ENCODE measurements around the gene CACNA2D4.

Gene CACNA2D4

DNA sequence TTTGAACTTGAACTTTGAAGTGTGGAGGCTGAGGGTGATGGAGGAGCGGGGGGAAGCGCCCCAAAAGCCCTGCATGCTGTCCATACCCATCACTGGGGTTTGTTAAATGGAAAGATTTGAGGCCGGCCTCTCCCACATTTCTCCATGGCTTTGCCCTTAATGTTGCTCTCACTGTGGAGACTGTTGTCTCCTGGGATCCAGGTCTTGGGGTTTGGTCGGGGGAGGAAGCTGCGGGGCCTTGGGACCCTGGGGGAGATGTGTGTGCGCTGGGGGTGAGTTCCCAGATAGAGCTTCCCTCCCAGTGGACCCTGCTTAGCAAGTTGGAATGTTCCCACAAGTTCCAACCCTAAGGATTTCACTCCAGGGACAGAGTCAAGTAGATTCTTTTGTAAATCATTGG is 126.0 kb downstream of the CACNA2D4 start:
- Histone ChIP-seq H3K4me3 (ENCODE audit: low read depth in 1 of 2, low read length in 2 of 2) (no peak overlapping the region), H3K4me1 (ENCODE audit: control insufficient read depth in 1 of 2, insufficient read depth in 2 of 2, low read length in 2 of 2) (peaks cover 0 to 8% of the 10 kb centered on the region in 2 donors), H3K27ac (ENCODE audit: low read length) (no peak overlapping the region), H3K9me3 (ENCODE audit: control insufficient read depth in 1 of 2, low read length in 2 of 2) (no peaks in the 10 kb centered on the region), H3K36me3 (ENCODE audit: control insufficient read depth in 1 of 2, insufficient read depth in 2 of 2, low read length in 2 of 2) (peaks cover 0 to 2% of the 10 kb centered on the region in 2 donors), H3K27me3 (ENCODE audit: low read depth, low read length) (no peaks in the 10 kb centered on the region)

- Histone ChIP-seq H3K4me1 (ENCODE audit: control insufficient read depth in 1 of 2, insufficient read depth in 2 of 2, low read length in 2 of 2) (peaks cover 0 to 8% of the 10 kb centered on the region in 2 donors), H3K36me3 (ENCODE audit: control insufficient read depth in 1 of 2, insufficient read depth in 2 of 2, low read length in 2 of 2) (peaks cover under 1 to 12% of the 10 kb centered on the region in 2 donors), H3K27ac (ENCODE audit: low read length) (no peak overlapping the region), H3K27me3 (ENCODE audit: low read depth, low read length) (no peaks in the 10 kb centered on the region), H3K9me3 (ENCODE audit: control insufficient read depth in 1 of 2, low read length in 2 of 2) (no peaks in the 10 kb centered on the region), H3K4me3 (ENCODE audit: low read depth in 1 of 2, low read length in 2 of 2) (no peak overlapping the region)
Measured at GRCh38 chr12:1791104-1791841, 127.2 kb downstream of the CACNA2D4 start.

DNA sequence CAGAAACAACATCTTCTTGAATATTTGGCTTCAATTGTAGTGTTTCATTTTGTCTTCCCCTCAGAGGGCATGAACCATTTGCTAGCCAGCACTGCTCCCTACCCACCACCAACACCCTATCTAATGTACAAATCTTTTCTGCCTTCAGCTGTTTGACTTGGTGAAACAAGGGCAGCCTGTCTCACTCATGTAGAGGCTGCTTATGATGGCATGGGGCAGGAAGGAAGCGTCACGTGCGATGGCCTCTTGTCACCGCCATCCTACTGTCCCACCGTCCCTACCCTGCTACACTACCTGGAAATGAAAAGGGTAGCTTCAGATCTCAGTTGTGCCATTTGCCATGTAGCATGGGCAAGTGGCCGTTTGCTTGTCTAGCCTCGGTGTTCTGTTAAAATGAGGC is 128.0 kb downstream of the CACNA2D4 start:
- peaks cover 0 to 2% of the 10 kb centered on the region in 2 donors for H3K4me1 ChIP-seq (ENCODE audit: control insufficient read depth in 1 of 2, insufficient read depth in 2 of 2, low read length in 2 of 2)
- no peak overlapping the region for H3K27ac ChIP-seq (ENCODE audit: low read length)
- no peaks in the 10 kb centered on the region for H3K9me3 ChIP-seq (ENCODE audit: control insufficient read depth in 1 of 2, low read length in 2 of 2)
- H3K4me3 ChIP-seq (ENCODE audit: low read depth in 1 of 2, low read length in 2 of 2): no peak overlapping the region
- peaks cover 7 to 15% of the 10 kb centered on the region in 2 donors for H3K36me3 ChIP-seq (ENCODE audit: control insufficient read depth in 1 of 2, insufficient read depth in 2 of 2, low read length in 2 of 2)
- no peaks in the 10 kb centered on the region for H3K27me3 ChIP-seq (ENCODE audit: low read depth, low read length)

DNA sequence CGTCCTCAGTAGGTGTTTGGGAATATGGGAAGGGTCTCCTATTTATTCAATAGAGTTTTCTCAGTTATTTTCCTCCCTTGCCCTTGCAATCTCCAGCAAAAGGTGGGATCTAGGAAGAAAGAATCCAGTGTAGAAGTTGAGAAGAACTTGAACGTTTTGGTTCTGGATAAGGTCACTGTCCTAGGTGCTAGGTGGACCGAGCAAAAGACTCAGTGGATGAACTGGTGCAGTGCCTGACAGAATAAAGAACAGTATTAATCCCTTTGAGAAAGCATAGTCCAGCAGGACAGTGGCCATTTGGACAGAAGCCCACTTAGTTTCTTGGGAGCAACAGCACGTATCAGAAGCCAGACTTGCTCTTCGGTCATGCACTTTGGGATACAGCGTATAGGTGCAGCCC is 130.7 kb downstream of the CACNA2D4 start:
- no peaks in the 10 kb centered on the region for H3K27me3 ChIP-seq (ENCODE audit: low read depth, low read length)
- no peaks in the 10 kb centered on the region for H3K4me1 ChIP-seq (ENCODE audit: control insufficient read depth in 1 of 2, insufficient read depth in 2 of 2, low read length in 2 of 2)
- no peaks in the 10 kb centered on the region for H3K9me3 ChIP-seq (ENCODE audit: control insufficient read depth in 1 of 2, low read length in 2 of 2)
- H3K4me3 ChIP-seq (ENCODE audit: low read depth in 1 of 2, low read length in 2 of 2): no peak overlapping the region
- H3K36me3 ChIP-seq (ENCODE audit: control insufficient read depth in 1 of 2, insufficient read depth in 2 of 2, low read length in 2 of 2): peaks cover 18 to 26% of the 10 kb centered on the region in 2 donors
- H3K27ac ChIP-seq (ENCODE audit: low read length): no peak overlapping the region

DNA sequence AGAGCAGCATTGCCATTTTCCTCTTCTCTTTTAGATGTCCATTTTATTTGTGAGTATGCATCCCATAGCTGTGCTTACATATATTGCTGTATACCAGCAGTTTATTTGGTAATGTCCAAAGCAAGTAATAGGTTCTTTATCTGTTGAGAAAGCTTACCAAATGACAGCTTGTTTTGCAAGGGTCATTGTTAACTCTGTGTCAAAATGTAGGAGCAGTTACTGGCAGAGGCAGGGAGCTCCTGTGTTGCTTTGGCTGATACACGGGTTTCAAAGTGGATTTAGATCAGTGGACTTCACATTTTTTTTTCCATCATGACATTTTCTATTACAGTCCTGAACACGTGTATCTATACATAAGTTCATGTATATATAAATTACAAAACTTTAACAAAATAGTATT is 136.2 kb downstream of the CACNA2D4 start:
- Histone ChIP-seq H3K27ac (ENCODE audit: low read length) (no peak overlapping the region), H3K4me1 (ENCODE audit: control insufficient read depth in 1 of 2, insufficient read depth in 2 of 2, low read length in 2 of 2) (peaks cover 3 to 13% of the 10 kb centered on the region in 2 donors), H3K36me3 (ENCODE audit: control insufficient read depth in 1 of 2, insufficient read depth in 2 of 2, low read length in 2 of 2) (peaks cover 18 to 32% of the 10 kb centered on the region in 2 donors), H3K27me3 (ENCODE audit: low read depth, low read length) (no peaks in the 10 kb centered on the region), H3K4me3 (ENCODE audit: low read depth in 1 of 2, low read length in 2 of 2) (no peak overlapping the region), H3K9me3 (ENCODE audit: control insufficient read depth in 1 of 2, low read length in 2 of 2) (no peaks in the 10 kb centered on the region)

- Histone ChIP-seq H3K9me3 (ENCODE audit: control insufficient read depth in 1 of 2, low read length in 2 of 2) (no peaks in the 10 kb centered on the region), H3K4me1 (ENCODE audit: control insufficient read depth in 1 of 2, insufficient read depth in 2 of 2, low read length in 2 of 2) (peaks cover 3 to 13% of the 10 kb centered on the region in 2 donors), H3K27ac (ENCODE audit: low read length) (no peak overlapping the region), H3K27me3 (ENCODE audit: low read depth, low read length) (no peaks in the 10 kb centered on the region), H3K36me3 (ENCODE audit: control insufficient read depth in 1 of 2, insufficient read depth in 2 of 2, low read length in 2 of 2) (peaks cover 18 to 29% of the 10 kb centered on the region in 2 donors), H3K4me3 (ENCODE audit: low read depth in 1 of 2, low read length in 2 of 2) (no peak overlapping the region)
Measured at GRCh38 chr12:1781772-1782171, 136.7 kb downstream of the CACNA2D4 start.

- Histone ChIP-seq H3K4me3 (ENCODE audit: low read depth in 1 of 2, low read length in 2 of 2) (no peak overlapping the region), H3K9me3 (ENCODE audit: control insufficient read depth in 1 of 2, low read length in 2 of 2) (no peaks in the 10 kb centered on the region), H3K36me3 (ENCODE audit: control insufficient read depth in 1 of 2, insufficient read depth in 2 of 2, low read length in 2 of 2) (peaks cover 11 to 21% of the 10 kb centered on the region in 2 donors), H3K4me1 (ENCODE audit: control insufficient read depth in 1 of 2, insufficient read depth in 2 of 2, low read length in 2 of 2) (peaks cover 6 to 13% of the 10 kb centered on the region in 2 donors), H3K27me3 (ENCODE audit: low read depth, low read length) (no peaks in the 10 kb centered on the region), H3K27ac (ENCODE audit: low read length) (no peak overlapping the region)
Measured at GRCh38 chr12:1779783-1780182, 138.7 kb downstream of the CACNA2D4 start.

- no peak overlapping the region for H3K4me3 ChIP-seq (ENCODE audit: low read depth in 1 of 2, low read length in 2 of 2)
- H3K27ac ChIP-seq (ENCODE audit: low read length): no peak overlapping the region
- H3K27me3 ChIP-seq (ENCODE audit: low read depth, low read length): no peaks in the 10 kb centered on the region
- H3K9me3 ChIP-seq (ENCODE audit: control insufficient read depth in 1 of 2, low read length in 2 of 2): no peaks in the 10 kb centered on the region
- H3K36me3 ChIP-seq (ENCODE audit: control insufficient read depth in 1 of 2, insufficient read depth in 2 of 2, low read length in 2 of 2): peaks cover 9 to 15% of the 10 kb centered on the region in 2 donors
- peaks cover 6 to 13% of the 10 kb centered on the region in 2 donors for H3K4me1 ChIP-seq (ENCODE audit: control insufficient read depth in 1 of 2, insufficient read depth in 2 of 2, low read length in 2 of 2)
Measured at GRCh38 chr12:1778911-1779310, 139.5 kb downstream of the CACNA2D4 start.

DNA sequence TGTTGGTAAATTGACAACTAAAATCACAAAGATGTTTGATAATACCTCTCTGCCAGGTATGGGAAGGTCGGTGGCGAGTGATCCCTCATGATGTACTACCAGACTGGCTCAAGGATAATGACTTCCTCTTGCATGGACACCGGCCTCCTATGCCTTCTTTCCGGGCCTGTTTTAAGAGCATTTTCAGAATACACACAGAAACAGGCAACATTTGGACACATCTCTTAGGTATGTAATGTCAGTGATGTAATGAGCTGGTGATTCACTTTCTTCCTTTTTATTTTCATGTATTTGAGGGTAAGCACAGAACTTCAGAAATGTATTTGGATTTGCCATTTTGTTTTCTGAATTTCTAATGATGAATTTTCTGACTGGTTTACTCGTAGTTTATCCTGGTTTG is 140.7 kb downstream of the CACNA2D4 start:
- Histone ChIP-seq H3K4me3 (ENCODE audit: low read depth in 1 of 2, low read length in 2 of 2) (no peak overlapping the region), H3K9me3 (ENCODE audit: control insufficient read depth in 1 of 2, low read length in 2 of 2) (no peaks in the 10 kb centered on the region), H3K27ac (ENCODE audit: low read length) (no peak overlapping the region), H3K27me3 (ENCODE audit: low read depth, low read length) (no peaks in the 10 kb centered on the region), H3K36me3 (ENCODE audit: control insufficient read depth in 1 of 2, insufficient read depth in 2 of 2, low read length in 2 of 2) (peaks cover 5 to 17% of the 10 kb centered on the region in 2 donors), H3K4me1 (ENCODE audit: control insufficient read depth in 1 of 2, insufficient read depth in 2 of 2, low read length in 2 of 2) (peaks cover 6 to 13% of the 10 kb centered on the region in 2 donors)

DNA sequence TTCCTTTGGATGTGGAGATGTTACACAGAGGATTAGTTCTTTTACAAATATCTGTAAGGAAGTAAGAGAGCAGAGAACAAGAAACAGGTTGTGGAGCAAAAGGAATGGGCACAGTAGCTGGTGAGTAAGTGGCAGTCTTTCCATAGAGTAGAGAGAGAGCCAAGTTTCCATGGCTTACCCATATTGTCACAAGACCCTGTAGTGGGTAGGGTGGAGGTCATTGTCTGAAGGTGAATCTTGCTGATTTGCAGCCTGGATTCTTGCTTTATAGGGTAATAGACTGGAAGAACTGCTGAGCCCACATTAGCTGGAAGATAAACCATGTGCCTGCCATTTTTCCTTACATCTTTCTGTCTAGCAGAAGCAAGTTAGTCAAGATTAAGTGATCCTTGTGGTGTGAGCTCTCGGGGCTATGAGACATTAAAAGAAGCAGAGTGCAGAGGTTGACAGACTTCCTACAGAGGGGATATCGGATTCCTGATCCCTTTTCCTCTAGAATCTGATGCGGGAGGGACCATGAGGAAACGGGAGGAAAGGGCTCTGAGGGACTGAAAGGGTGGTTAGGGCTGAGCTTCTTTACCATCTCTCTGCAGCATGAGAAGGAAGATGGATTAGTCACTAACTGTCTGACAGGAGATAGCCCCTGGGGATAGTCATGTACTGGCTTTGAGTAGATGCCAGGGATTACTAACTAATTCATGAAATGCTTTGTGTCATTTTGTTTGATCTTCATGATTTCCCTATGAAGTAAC is 142.1 kb downstream of the CACNA2D4 start:
- no peak overlapping the region for H3K27ac ChIP-seq (ENCODE audit: low read length)

GRCh38 chr12:1773937-1774655 is 144.4 kb downstream of the CACNA2D4 start:
- Histone ChIP-seq H3K27ac (ENCODE audit: low read length) (no peak overlapping the region), H3K9me3 (ENCODE audit: control insufficient read depth in 1 of 2, low read length in 2 of 2) (no peaks in the 10 kb centered on the region), H3K4me3 (ENCODE audit: low read depth in 1 of 2, low read length in 2 of 2) (no peak overlapping the region), H3K4me1 (ENCODE audit: control insufficient read depth in 1 of 2, insufficient read depth in 2 of 2, low read length in 2 of 2) (peaks cover 0 to 3% of the 10 kb centered on the region in 2 donors), H3K36me3 (ENCODE audit: control insufficient read depth in 1 of 2, insufficient read depth in 2 of 2, low read length in 2 of 2) (peaks cover 6 to 14% of the 10 kb centered on the region in 2 donors), H3K27me3 (ENCODE audit: low read depth, low read length) (no peaks in the 10 kb centered on the region)

More for the DNA sequence above, 142.1 kb downstream of the CACNA2D4 start:
- Histone ChIP-seq H3K27me3 (ENCODE audit: low read depth, low read length) (no peaks in the 10 kb centered on the region), H3K4me1 (ENCODE audit: control insufficient read depth in 1 of 2, insufficient read depth in 2 of 2, low read length in 2 of 2) (peaks cover 6 to 13% of the 10 kb centered on the region in 2 donors), H3K36me3 (ENCODE audit: control insufficient read depth in 1 of 2, insufficient read depth in 2 of 2, low read length in 2 of 2) (peaks cover 6 to 15% of the 10 kb centered on the region in 2 donors), H3K4me3 (ENCODE audit: low read depth in 1 of 2, low read length in 2 of 2) (no peak overlapping the region), H3K9me3 (ENCODE audit: control insufficient read depth in 1 of 2, low read length in 2 of 2) (no peaks in the 10 kb centered on the region)
